RWPE2 (cell line): ENCODE data around the gene CTDNEP1.
A peak's percentile ranks its signal among the peaks of the same experiment; 100 is the strongest.

Source experiments
- ATAC-seq: fragments of 200-7000 bp; cut with Tn5 transposase; 3 replicates; pipeline ENCODE4 v1.9.1; 2021; ENCODE audit warnings: low read depth
- DNase-seq: peaks from one replicate; pipeline ENCODE4 v3.0.0-alpha.2; 2020; ENCODE audit warnings: low spot score
- H3K27ac ChIP-seq: fragments of 450-650 bp; 2 replicates; pipeline ENCODE4 v1.5.1; 2017; ENCODE audit warnings: mild to moderate bottlenecking; ENCODE audit not compliant: poor library complexity, severe bottlenecking
- H3K27me3 ChIP-seq: fragments of 250-450 bp; sonication (Bioruptor Pico); 2 replicates; pipeline ENCODE4 v1.5.1; 2021; ENCODE audit warnings: mild to moderate bottlenecking, moderate library complexity; ENCODE audit not compliant: insufficient read depth, poor library complexity, severe bottlenecking
- H3K36me3 ChIP-seq: fragments of 250-450 bp; sonication (Bioruptor Pico); 2 replicates; pipeline ENCODE4 v1.5.1; 2020; ENCODE audit warnings: low read depth, mild to moderate bottlenecking, moderate library complexity
- H3K4me1 ChIP-seq: fragments of 250-450 bp; sonication (Bioruptor Pico); 2 replicates; pipeline ENCODE4 v1.5.1; 2021; ENCODE audit warnings: mild to moderate bottlenecking, moderate library complexity; ENCODE audit not compliant: insufficient read depth, poor library complexity, severe bottlenecking
- H3K4me3 ChIP-seq: fragments of 250-450 bp; sonication (Bioruptor Pico); 2 replicates; pipeline ENCODE4 v1.5.1; 2021; ENCODE audit warnings: mild to moderate bottlenecking, moderate library complexity; ENCODE audit not compliant: severe bottlenecking
- H3K9me3 ChIP-seq: fragments of 250-450 bp; sonication (Bioruptor Pico); 2 replicates; pipeline ENCODE4 v1.5.1; 2021; ENCODE audit warnings: mild to moderate bottlenecking, moderate library complexity; ENCODE audit not compliant: severe bottlenecking
- CTCF ChIP-seq: fragments of 450-650 bp; IDR thresholded peaks from one replicate; pipeline ENCODE4 v1.5.1; 2017; ENCODE audit warnings: mild to moderate bottlenecking, moderate library complexity; ENCODE audit not compliant: poor library complexity, severe bottlenecking

Gene CTDNEP1

DNA sequence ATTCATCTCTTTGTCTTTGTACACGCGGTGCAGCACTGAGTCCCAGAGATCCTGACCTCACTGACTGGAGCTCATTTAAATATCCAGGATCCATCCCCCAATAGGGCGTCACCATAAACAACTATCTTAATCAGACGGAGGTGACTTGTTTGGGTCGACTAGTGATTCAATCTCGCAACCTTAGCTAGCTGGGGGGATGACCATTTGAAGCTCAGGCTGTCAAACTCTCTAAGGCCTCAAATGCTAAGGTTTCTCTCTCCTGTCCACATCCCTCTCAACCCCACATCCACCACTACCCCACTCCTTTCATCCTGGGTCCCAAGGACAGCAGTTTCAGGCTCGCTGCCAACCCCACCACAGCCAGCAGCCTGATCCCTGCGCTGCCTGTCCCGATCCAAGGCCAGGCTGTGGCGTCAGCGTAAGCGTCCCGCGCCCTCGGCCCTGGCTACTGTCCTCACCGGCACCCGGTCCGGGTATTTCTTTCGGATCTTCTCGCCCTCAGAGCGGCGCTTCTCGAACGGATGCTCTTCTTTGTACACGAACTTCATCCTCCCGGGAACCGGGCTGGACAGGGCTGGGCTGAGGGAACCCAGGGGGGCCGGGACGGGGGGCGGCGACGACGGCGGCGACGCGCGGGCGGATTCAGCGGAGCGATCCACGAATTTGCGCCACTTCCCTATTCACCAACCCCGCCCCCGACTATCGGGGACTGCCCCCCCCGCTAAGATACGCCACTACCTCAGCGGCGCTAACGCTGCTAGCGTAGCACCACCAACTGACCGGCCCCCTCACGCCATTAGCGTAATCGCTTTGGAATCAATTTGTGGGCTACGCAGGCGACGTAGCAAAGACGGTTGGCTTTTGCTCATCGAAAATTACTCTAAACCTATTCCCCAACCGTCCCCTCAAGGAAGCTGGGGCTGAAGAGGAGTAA is 9.5 kb downstream of the CTDNEP1 start, which contains the start of gene GABARAP:
TSS of gene GABARAP (minus strand) at position 667 of the 934 bp plus-strand sequence. CDS start at position 548, 119 bp downstream.
- ATAC-seq = 0 out of 3 replicates have a peak, but pooled peaks have one; percentile 6
- no peak for TF ChIP-seq CTCF

GRCh38 chr17:7241090-7241733 is 10.3 kb downstream of the CTDNEP1 start:
- H3K4me1 ChIP-seq = no peaks in the 10 kb centered on the region
- H3K27ac ChIP-seq = peak overlapping the region; percentile 74
- ATAC-seq (no peak), DNase-seq (no peak)
- H3K36me3 ChIP-seq = peaks cover 40% of the 10 kb centered on the region
- TF ChIP-seq CTCF = no peak
- no peaks in the 10 kb centered on the region for H3K27me3 ChIP-seq
- no peaks in the 10 kb centered on the region for H3K9me3 ChIP-seq
- peak overlapping the region; percentile 72 for H3K4me3 ChIP-seq

More for the DNA sequence above, 9.5 kb downstream of the CTDNEP1 start, which contains the start of gene GABARAP:
- no peaks in the 10 kb centered on the region for H3K9me3 ChIP-seq
- DNase-seq = no peak
- peak within 1 kb of the TSS; percentile 72 for H3K4me3 ChIP-seq
- peak within 1 kb of the TSS; percentile 74 for H3K27ac ChIP-seq
- no peaks in the 10 kb centered on the region for H3K27me3 ChIP-seq
- H3K4me1 ChIP-seq = no peaks in the 10 kb centered on the region
- peaks cover 43% of the 10 kb centered on the region for H3K36me3 ChIP-seq

DNA sequence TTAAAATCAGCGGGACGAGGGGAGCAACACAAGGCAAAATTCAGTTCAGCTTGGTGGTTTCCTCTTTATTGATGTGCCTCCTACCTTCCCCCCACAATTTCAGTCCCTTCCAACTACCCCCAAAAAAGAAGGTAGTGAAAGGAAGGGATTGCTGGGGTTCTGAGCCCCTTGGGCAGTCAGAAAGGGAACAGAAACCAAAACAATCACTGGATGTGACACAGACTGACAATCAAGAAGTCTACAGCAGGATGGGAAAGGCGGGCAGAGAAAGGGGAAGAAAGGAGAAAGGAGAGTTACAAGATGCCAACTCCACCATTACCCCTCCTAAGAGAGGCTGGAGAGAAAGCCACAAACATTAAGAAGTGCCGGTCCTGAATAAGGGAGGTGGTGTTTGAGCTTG is 11.2 kb downstream of the CTDNEP1 start:
- H3K27me3 ChIP-seq = no peaks in the 10 kb centered on the region
- H3K4me1 ChIP-seq = no peaks in the 10 kb centered on the region
- no peak for TF ChIP-seq CTCF
- DNase-seq = no peak
- ATAC-seq = no peak
- peak overlapping the region; percentile 74 for H3K27ac ChIP-seq
- peaks cover 40% of the 10 kb centered on the region for H3K36me3 ChIP-seq
- H3K9me3 ChIP-seq = no peaks in the 10 kb centered on the region
- H3K4me3 ChIP-seq = no peak overlapping the region

GRCh38 chr17:7239091-7240027 is 12.2 kb downstream of the CTDNEP1 start, which contains the start of gene PHF23:
Gene PHF23 (minus strand): TSS chr17:7239457. CDS start chr17:7239279, 178 bp downstream.
- no peaks in the 10 kb centered on the region for H3K9me3 ChIP-seq
- TF ChIP-seq CTCF = no peak
- H3K4me3 ChIP-seq = peak within 1 kb of the TSS; percentile 60
- H3K27me3 ChIP-seq = no peaks in the 10 kb centered on the region
- H3K36me3 ChIP-seq = peaks cover 39% of the 10 kb centered on the region
- H3K27ac ChIP-seq = peak within 1 kb of the TSS; percentile 92
- H3K4me1 ChIP-seq = peaks cover 4% of the 10 kb centered on the region
- ATAC-seq = peak; percentile 70
- peak; percentile 98 for DNase-seq
